GM19238 (cell line): ENCODE data around the gene RRM1.

Source experiments
- DNase-seq: peaks from one replicate; pipeline ENCODE4 v3.0.0; 2011; ENCODE audit warnings: low spot score; ENCODE audit not compliant: insufficient read length

The RRM1 gene

GRCh38 chr11:4185561-4185960, 91.0 kb downstream of the RRM1 start:
- DNase-seq: no peak

GRCh38 chr11:4186464-4187054, 92.0 kb downstream of the RRM1 start:
- no peak for DNase-seq

- peak; percentile 79 for DNase-seq
Measured at GRCh38 chr11:4187055-4187988, 92.7 kb downstream of the RRM1 start.
